GM06990 (cell line): Measurements from ENCODE around the gene CEACAM21.

Experiments used
- DNase-seq: peaks from one replicate; pipeline ENCODE4 v3.0.0-alpha.2; 2011; ENCODE audit not compliant: insufficient read length; ENCODE audit errors: extremely low read depth
- H3K27me3 ChIP-seq: replicated peaks from 2 replicates; pipeline ENCODE4 v1.6.0; 2011; ENCODE audit warnings: low read length; ENCODE audit not compliant: control insufficient read depth, insufficient read depth
- H3K36me3 ChIP-seq: 2 replicates; pipeline ENCODE4 v1.5.1; 2011; ENCODE audit warnings: low read length; ENCODE audit not compliant: control insufficient read depth, insufficient read depth
- H3K4me3 ChIP-seq: replicated peaks from 2 replicates; pipeline ENCODE4 v1.5.1; 2011; ENCODE audit warnings: low read depth, mild to moderate bottlenecking, control low read depth, low read length
- TF ChIP-seq, protein P1 (sequence below): IDR thresholded peaks from 2 replicates; pipeline ENCODE4 v1.5.1; 2011; ENCODE audit warnings: low read length, control low read depth, mild to moderate bottlenecking, inconsistent platforms; ENCODE audit not compliant: insufficient read depth, poor library complexity, severe bottlenecking

CEACAM21 gene

DNA sequence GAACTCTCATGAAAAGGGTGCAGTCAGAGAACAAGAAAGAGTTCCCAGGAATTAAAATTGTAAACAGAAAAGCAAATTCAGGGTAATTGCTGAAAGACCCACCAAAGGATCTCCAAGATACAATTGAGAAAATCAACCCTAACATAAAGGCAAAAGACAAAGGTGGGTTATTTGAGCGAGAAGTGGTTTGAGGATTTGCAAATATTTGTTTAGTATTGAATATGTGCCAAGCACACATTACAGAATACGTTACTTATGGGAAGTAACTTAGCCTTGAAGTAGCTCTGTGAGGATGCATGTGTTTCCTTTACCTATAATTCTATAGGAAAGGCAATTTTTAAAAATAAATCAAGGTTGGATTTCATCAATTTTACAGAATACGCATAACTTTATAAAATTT lies 10.0 kb upstream of the CEACAM21 start:
- H3K4me3 ChIP-seq: no peak overlapping the region
- TF ChIP-seq, protein P1, sequence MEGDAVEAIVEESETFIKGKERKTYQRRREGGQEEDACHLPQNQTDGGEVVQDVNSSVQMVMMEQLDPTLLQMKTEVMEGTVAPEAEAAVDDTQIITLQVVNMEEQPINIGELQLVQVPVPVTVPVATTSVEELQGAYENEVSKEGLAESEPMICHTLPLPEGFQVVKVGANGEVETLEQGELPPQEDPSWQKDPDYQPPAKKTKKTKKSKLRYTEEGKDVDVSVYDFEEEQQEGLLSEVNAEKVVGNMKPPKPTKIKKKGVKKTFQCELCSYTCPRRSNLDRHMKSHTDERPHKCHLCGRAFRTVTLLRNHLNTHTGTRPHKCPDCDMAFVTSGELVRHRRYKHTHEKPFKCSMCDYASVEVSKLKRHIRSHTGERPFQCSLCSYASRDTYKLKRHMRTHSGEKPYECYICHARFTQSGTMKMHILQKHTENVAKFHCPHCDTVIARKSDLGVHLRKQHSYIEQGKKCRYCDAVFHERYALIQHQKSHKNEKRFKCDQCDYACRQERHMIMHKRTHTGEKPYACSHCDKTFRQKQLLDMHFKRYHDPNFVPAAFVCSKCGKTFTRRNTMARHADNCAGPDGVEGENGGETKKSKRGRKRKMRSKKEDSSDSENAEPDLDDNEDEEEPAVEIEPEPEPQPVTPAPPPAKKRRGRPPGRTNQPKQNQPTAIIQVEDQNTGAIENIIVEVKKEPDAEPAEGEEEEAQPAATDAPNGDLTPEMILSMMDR: no peak
- DNase-seq: no peak
- peaks cover 7% of the 10 kb centered on the region for H3K36me3 ChIP-seq
- no peaks in the 10 kb centered on the region for H3K27me3 ChIP-seq

DNA sequence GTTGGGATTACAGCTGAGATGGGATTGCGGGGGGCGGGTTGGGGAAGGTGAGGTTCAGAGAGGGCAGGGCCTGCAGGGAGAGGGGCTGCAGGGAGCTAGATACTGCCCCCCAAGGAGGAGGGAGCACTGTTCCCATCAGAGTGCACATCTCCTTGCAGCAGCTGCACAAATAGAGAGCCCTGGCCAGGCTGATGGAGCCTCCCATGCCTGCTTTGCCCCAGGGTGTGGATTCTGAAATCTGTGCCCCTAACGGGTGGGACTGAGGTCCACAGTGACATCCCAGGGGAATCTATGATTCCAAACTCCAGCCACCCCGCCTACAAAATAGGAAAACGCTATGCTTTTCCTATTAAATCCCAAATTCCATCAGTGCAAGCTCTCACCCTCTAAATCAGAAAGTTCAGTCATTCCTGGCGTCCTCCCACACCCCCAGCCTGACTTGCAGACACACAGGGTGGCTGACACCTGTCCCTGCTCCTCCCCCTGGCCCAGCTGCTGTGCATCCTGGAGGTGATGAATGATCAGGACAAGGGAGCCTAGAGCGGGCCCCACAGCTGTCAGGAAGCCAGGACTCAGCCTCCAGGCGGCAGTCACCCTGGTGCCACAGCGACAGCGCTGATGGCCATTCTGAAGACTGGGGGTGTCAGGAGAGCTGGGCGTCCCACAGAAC lies 6.3 kb upstream of the CEACAM21 start:
- TF ChIP-seq, protein P1: no peak
- Histone ChIP-seq H3K27me3 (no peaks in the 10 kb centered on the region), H3K36me3 (peaks cover 7% of the 10 kb centered on the region), H3K4me3 (no peak overlapping the region)
- DNase-seq: no peak

DNA sequence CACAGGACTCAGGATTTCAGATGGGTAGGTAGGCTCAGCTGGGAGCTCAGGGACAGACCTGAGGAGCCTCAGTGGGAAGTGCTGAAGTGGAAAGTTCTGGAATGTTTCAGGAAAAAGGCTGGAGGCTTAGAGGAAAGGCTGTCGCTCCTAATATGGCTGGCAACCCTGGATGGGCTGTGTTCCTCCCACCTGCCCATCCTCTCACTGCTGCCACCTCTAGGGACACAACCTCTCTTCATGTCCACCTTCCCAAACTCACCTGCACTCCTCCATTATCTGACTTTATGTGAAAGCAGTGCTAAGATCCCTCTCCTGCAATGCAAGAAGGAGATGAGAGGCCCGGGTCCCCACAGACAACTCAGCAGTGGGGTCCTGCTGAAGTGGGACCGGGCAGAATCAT lies 5.8 kb upstream of the CEACAM21 start:
- H3K27me3 ChIP-seq: no peaks in the 10 kb centered on the region
- DNase-seq: no peak
- peaks cover 7% of the 10 kb centered on the region for H3K36me3 ChIP-seq
- no peak overlapping the region for H3K4me3 ChIP-seq
- TF ChIP-seq, protein P1: no peak

DNA sequence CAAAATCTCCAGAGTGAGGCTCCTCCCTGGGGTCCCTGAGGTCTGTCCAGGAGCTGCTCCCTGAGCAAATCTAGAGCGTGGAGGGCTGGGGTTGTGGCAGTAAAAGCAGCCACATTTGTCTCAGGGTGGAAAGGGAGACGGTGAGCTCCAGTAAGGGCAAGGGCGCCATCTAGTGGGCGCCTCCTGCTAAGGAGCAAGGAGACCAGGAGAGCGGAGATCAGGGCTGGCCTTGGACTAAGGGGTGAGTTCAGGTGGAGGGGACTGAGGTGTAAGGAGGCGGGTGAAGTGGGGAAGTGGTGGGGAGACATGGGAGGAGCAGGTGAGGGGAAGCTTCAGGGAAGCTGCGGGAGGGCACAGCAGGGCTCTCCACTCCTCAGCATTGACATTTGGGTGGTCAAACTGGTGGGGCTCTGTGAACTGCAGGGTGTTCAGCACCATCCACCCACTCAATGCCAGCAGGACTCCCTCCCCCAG lies 5.3 kb upstream of the CEACAM21 start:
- DNase-seq: peak; percentile 33
- TF ChIP-seq, protein P1: peak; percentile 92
- H3K36me3 ChIP-seq: peaks cover 7% of the 10 kb centered on the region
- H3K27me3 ChIP-seq: no peaks in the 10 kb centered on the region
- no peak overlapping the region for H3K4me3 ChIP-seq

DNA sequence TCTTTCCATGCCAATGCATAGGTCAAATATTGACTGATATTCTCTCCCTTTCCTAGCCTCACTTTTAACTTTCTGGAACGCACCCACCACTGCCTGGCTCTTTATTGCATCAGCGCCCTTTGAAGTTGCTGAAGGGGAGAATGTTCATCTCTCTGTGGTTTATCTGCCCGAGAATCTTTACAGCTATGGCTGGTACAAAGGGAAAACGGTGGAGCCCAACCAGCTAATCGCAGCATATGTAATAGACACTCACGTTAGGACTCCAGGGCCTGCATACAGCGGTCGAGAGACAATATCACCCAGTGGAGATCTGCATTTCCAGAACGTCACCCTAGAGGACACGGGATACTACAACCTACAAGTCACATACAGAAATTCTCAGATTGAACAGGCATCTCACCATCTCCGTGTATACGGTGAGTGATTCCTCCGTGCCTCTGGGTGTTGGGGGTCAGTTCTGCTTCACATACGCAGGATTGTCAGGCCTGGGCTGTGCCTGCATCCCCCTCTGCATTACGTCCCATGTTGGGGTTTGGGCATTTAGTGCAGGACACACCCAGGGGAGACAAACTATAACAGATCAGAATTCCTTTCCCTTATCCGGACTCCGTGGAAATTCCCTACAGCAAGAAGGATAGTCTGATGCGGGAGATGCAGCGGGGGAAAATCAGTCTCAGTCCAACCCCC lies 1.3 kb downstream of the CEACAM21 start:
- no peaks in the 10 kb centered on the region for H3K27me3 ChIP-seq
- TF ChIP-seq, protein P1: no peak
- no peak for DNase-seq
- H3K4me3 ChIP-seq: no peak overlapping the region
- peaks cover 7% of the 10 kb centered on the region for H3K36me3 ChIP-seq
